GM12892 (cell line): ENCODE measurements around the gene LTA.

Experiments used
- POLR2A ChIP-seq: IDR thresholded peaks from 2 replicates; pipeline ENCODE4 v1.6.1; 2011; ENCODE audit warnings: low read depth, low read length, control low read depth
- POLR2AphosphoS5 ChIP-seq: IDR thresholded peaks from 2 replicates; pipeline ENCODE4 v1.6.1; 2011; ENCODE audit warnings: low read depth, low read length, control low read depth
- TAF1 ChIP-seq: IDR thresholded peaks from 2 replicates; pipeline ENCODE4 v1.6.1; 2011; ENCODE audit warnings: low read depth, mild to moderate bottlenecking, control low read depth, low read length, borderline replicate concordance

DNA sequence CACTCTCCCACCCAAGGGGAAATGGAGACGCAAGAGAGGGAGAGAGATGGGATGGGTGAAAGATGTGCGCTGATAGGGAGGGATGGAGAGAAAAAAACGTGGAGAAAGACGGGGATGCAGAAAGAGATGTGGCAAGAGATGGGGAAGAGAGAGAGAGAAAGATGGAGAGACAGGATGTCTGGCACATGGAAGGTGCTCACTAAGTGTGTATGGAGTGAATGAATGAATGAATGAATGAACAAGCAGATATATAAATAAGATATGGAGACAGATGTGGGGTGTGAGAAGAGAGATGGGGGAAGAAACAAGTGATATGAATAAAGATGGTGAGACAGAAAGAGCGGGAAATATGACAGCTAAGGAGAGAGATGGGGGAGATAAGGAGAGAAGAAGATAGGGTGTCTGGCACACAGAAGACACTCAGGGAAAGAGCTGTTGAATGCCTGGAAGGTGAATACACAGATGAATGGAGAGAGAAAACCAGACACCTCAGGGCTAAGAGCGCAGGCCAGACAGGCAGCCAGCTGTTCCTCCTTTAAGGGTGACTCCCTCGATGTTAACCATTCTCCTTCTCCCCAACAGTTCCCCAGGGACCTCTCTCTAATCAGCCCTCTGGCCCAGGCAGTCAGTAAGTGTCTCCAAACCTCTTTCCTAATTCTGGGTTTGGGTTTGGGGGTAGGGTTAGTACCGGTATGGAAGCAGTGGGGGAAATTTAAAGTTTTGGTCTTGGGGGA lies 4.0 kb downstream of the LTA start:
- TF ChIP-seq POLR2A (no peak), TAF1 (no peak), POLR2AphosphoS5 (no peak)
